Neural progenitor cell (in vitro differentiated cells): Measurements from ENCODE around the gene ABCA8. TPM values are rescaled to one million over a fixed set of nuclear protein-coding genes. Genes with fewer than 3 reads are reported as not detected.

Source experiments
- DNase-seq: peaks from one replicate; pipeline ENCODE4 v3.0.0-alpha.2; 2016; ENCODE audit warnings: low spot score
- H2AFZ ChIP-seq: fragments of 200-600 bp; sonication (generic); replicated peaks from 2 replicates; pipeline ENCODE4 v1.6.1; 2016; ENCODE audit warnings: antibody characterized with exemption
- H3F3A ChIP-seq: fragments of 200-600 bp; sonication (generic); 2 replicates; pipeline ENCODE4 v1.6.1; 2016; ENCODE audit warnings: antibody characterized with exemption, low read depth
- H3K27ac ChIP-seq: fragments of 200-600 bp; sonication (generic); 2 replicates; pipeline ENCODE4 v1.5.1; 2016; ENCODE audit warnings: mild to moderate bottlenecking
- H3K27me3 ChIP-seq: fragments of 200-600 bp; sonication (generic); 2 replicates; pipeline ENCODE4 v1.6.1; 2016; ENCODE audit warnings: mild to moderate bottlenecking, moderate library complexity
- H3K36me3 ChIP-seq: fragments of 200-600 bp; sonication (generic); 2 replicates; pipeline ENCODE4 v1.5.1; 2016
- H3K4me1 ChIP-seq: fragments of 200-600 bp; sonication (generic); 2 replicates; pipeline ENCODE4 v1.6.1; 2016; ENCODE audit warnings: mixed run types
- H3K4me2 ChIP-seq: fragments of 200-600 bp; sonication (generic); 2 replicates; pipeline ENCODE4 v1.6.1; 2016
- H3K4me3 ChIP-seq: fragments of 200-600 bp; sonication (generic); 2 replicates; pipeline ENCODE4 v1.5.1; 2016
- H3K79me2 ChIP-seq: fragments of 200-600 bp; sonication (generic); 2 replicates; pipeline ENCODE4 v1.6.1; 2016; ENCODE audit warnings: low read depth
- H3K9ac ChIP-seq: fragments of 200-600 bp; sonication (generic); 2 replicates; pipeline ENCODE4 v1.6.1; 2016
- H3K9me3 ChIP-seq: fragments of 200-600 bp; sonication (generic); 2 replicates; pipeline ENCODE4 v1.5.1; 2016; ENCODE audit warnings: low read depth
- H4K20me1 ChIP-seq: fragments of 200-600 bp; sonication (generic); 2 replicates; pipeline ENCODE4 v1.6.1; 2016; ENCODE audit warnings: low read depth
- H3K27ac Mint-ChIP-seq: 3 replicates; pipeline ENCODE4 v1.8.0; 2021; ENCODE audit warnings: mixed read lengths
- H3K27me3 Mint-ChIP-seq: 2 replicates; pipeline ENCODE4 v1.8.0; 2022; ENCODE audit warnings: low read depth, mild to moderate bottlenecking, inconsistent platforms, moderate library complexity, mixed read lengths; ENCODE audit not compliant: insufficient read depth
- H3K36me3 Mint-ChIP-seq: 3 replicates; pipeline ENCODE4 v1.8.0; 2021; ENCODE audit warnings: mixed read lengths
- H3K4me1 Mint-ChIP-seq: 3 replicates; pipeline ENCODE4 v1.8.0; 2021; ENCODE audit warnings: mixed read lengths
- H3K4me3 Mint-ChIP-seq: 3 replicates; pipeline ENCODE4 v1.8.0; 2021; ENCODE audit warnings: mild to moderate bottlenecking, moderate library complexity, mixed read lengths
- H3K9me3 Mint-ChIP-seq: 3 replicates; pipeline ENCODE4 v1.8.0; 2020; ENCODE audit warnings: mixed read lengths
- CTCF ChIP-seq: fragments of 200-600 bp; sonication (generic); IDR thresholded peaks from 2 replicates; pipeline ENCODE4 v1.5.1; 2017; ENCODE audit warnings: antibody characterized with exemption, mild to moderate bottlenecking
- EZH2 ChIP-seq: fragments of 200-600 bp; sonication (generic); IDR thresholded peaks from 2 replicates; pipeline ENCODE4 v1.6.1; 2017; ENCODE audit warnings: antibody characterized with exemption, mild to moderate bottlenecking, moderate library complexity
- EZH2phosphoT487 ChIP-seq: fragments of 200-600 bp; sonication (generic); IDR thresholded peaks from 2 replicates; pipeline ENCODE4 v1.6.1; 2017; ENCODE audit warnings: antibody characterized with exemption
- total RNA-seq: library from RNA; depleted of rRNA; stranded (reverse); fragments of >200 nt; gene quantifications from 2 replicates; pipeline ENCODE4 v1.2.3, GENCODE V29; 2015; ENCODE audit warnings: low replicate concordance

Gene ABCA8
- total RNA-seq, 1 donor from 2014 or later, result not detected

GRCh38 chr17:68822719-68823289 lies 132.4 kb downstream of the ABCA8 start:
- Histone ChIP-seq H3K27ac (no peak overlapping the region), H3K4me2 (no peak overlapping the region), H3K4me3 (no peak overlapping the region), H3K9ac (no peak overlapping the region), H3K27me3 (no peaks in the 10 kb centered on the region), H3K36me3 (no peaks in the 10 kb centered on the region), H3K4me1 (peaks cover 9% of the 10 kb centered on the region), H3F3A (no peaks in the 10 kb centered on the region), H4K20me1 (no peaks in the 10 kb centered on the region), H2AFZ (no peak overlapping the region), H3K79me2 (no peaks in the 10 kb centered on the region), H3K9me3 (no peaks in the 10 kb centered on the region)
- TF ChIP-seq EZH2 (no peak), CTCF (no peak), EZH2phosphoT487 (no peak)
- Mint-ChIP-seq H3K36me3 (peaks cover 5% of the 10 kb centered on the region), H3K4me1 (peaks cover 47% of the 10 kb centered on the region), H3K27ac (peak overlapping the region; percentile 34), H3K9me3 (peaks cover 16% of the 10 kb centered on the region), H3K4me3 (no peak overlapping the region), H3K27me3 (peaks cover 5% of the 10 kb centered on the region)
- no peak for DNase-seq

- Mint-ChIP-seq H3K27me3 (peaks cover 4% of the 10 kb centered on the region), H3K36me3 (peaks cover 7% of the 10 kb centered on the region), H3K4me1 (peaks cover 52% of the 10 kb centered on the region), H3K27ac (peak overlapping the region; percentile 76), H3K4me3 (no peak overlapping the region), H3K9me3 (peaks cover 21% of the 10 kb centered on the region)
- Histone ChIP-seq H3K9me3 (no peaks in the 10 kb centered on the region), H3K4me3 (no peak overlapping the region), H3K79me2 (no peaks in the 10 kb centered on the region), H3K4me2 (no peak overlapping the region), H4K20me1 (no peaks in the 10 kb centered on the region), H3K36me3 (no peaks in the 10 kb centered on the region), H3F3A (no peaks in the 10 kb centered on the region), H3K9ac (no peak overlapping the region), H3K27ac (no peak overlapping the region), H3K4me1 (peaks cover 9% of the 10 kb centered on the region), H2AFZ (no peak overlapping the region), H3K27me3 (no peaks in the 10 kb centered on the region)
- no peak for DNase-seq
- TF ChIP-seq EZH2 (no peak), EZH2phosphoT487 (no peak), CTCF (no peak)
Measured at GRCh38 chr17:68821860-68822696, 133.1 kb downstream of the ABCA8 start.

- H3K9ac ChIP-seq, result no peak overlapping the region
- peak overlapping the region; percentile 76 for H3K27ac Mint-ChIP-seq
- peaks cover 6% of the 10 kb centered on the region for H3K27me3 Mint-ChIP-seq
- peak overlapping the region; percentile 8 for H3K4me3 Mint-ChIP-seq
- no peak overlapping the region for H3K4me2 ChIP-seq
- no peaks in the 10 kb centered on the region for H3K36me3 ChIP-seq
- H3F3A ChIP-seq, result no peaks in the 10 kb centered on the region
- H3K4me3 ChIP-seq, result no peak overlapping the region
- H3K9me3 ChIP-seq, result no peaks in the 10 kb centered on the region
- H3K27ac ChIP-seq, result no peak overlapping the region
- H3K9me3 Mint-ChIP-seq, result peaks cover 21% of the 10 kb centered on the region
- H3K4me1 Mint-ChIP-seq, result peaks cover 52% of the 10 kb centered on the region
- H4K20me1 ChIP-seq, result no peaks in the 10 kb centered on the region
- H3K36me3 Mint-ChIP-seq, result peaks cover 10% of the 10 kb centered on the region
- H3K27me3 ChIP-seq, result no peaks in the 10 kb centered on the region
- no peak for DNase-seq
- no peak overlapping the region for H2AFZ ChIP-seq
- no peaks in the 10 kb centered on the region for H3K79me2 ChIP-seq
- peaks cover 9% of the 10 kb centered on the region for H3K4me1 ChIP-seq
- TF ChIP-seq CTCF (no peak), EZH2 (no peak), EZH2phosphoT487 (no peak)
Measured at GRCh38 chr17:68820825-68821481, 134.2 kb downstream of the ABCA8 start.
